Vagina (tissue), 2 donors: ENCODE data around the gene CCL19.

Source experiments
- POLR2A ChIP-seq, 2 donors: fragments of 450-650 bp; IDR thresholded peaks; one replicate each; pipeline ENCODE4 v1.6.1; 2017; ENCODE audit warnings: antibody characterized with exemption in 2 of 2, mild to moderate bottlenecking in 2 of 2, moderate library complexity in 2 of 2
- TF ChIP-seq, protein P1 (sequence below), 3 experiments: fragments of 450-650 bp in 2 of 3; fragments of 200-600 bp in 1 of 3; sonication (generic) in 1 of 3; IDR thresholded peaks; one replicate each; pipeline ENCODE4 v1.5.1; 2017 to 2019; ENCODE audit warnings: antibody characterized with exemption in 3 of 3, mild to moderate bottlenecking in 2 of 3, moderate library complexity in 2 of 3

DNA sequence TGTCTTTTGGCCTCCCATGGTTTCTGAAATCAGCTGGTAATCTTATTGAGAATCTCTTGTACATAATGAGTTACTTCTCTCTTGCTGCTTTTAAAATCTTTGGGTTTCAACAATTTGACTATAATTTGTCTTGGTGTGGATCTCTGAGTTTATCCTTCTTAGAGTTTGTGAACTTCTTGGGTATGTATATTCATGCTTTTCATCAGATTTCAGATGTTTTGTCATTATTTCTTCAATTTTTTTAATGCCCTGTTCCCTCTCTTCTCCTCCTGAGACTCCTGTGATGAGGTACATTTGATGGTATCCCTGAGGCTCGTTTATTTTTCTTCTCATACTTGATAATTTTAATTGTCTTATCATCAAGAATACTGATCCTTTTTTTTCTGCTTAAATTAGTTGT is 21.1 kb upstream of the CCL19 start:
- no peak for TF ChIP-seq POLR2A (IDR thresholded peaks at IDR 0.05)
- TF ChIP-seq, protein P1, sequence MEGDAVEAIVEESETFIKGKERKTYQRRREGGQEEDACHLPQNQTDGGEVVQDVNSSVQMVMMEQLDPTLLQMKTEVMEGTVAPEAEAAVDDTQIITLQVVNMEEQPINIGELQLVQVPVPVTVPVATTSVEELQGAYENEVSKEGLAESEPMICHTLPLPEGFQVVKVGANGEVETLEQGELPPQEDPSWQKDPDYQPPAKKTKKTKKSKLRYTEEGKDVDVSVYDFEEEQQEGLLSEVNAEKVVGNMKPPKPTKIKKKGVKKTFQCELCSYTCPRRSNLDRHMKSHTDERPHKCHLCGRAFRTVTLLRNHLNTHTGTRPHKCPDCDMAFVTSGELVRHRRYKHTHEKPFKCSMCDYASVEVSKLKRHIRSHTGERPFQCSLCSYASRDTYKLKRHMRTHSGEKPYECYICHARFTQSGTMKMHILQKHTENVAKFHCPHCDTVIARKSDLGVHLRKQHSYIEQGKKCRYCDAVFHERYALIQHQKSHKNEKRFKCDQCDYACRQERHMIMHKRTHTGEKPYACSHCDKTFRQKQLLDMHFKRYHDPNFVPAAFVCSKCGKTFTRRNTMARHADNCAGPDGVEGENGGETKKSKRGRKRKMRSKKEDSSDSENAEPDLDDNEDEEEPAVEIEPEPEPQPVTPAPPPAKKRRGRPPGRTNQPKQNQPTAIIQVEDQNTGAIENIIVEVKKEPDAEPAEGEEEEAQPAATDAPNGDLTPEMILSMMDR (IDR thresholded peaks at IDR 0.05): no peak
